Ishikawa (cell line): ENCODE measurements around the gene RASA2.

Source experiments
- CEBPB ChIP-seq: IDR thresholded peaks from 2 replicates; pipeline ENCODE4 v1.6.1; 2012
- CREB1 ChIP-seq: IDR thresholded peaks from 2 replicates; pipeline ENCODE4 v1.6.1; 2012; ENCODE audit warnings: low read depth
- EGR1 ChIP-seq: IDR thresholded peaks from 2 replicates; pipeline ENCODE4 v1.6.1; 2012
- EP300 ChIP-seq: IDR thresholded peaks from 2 replicates; pipeline ENCODE4 v1.6.1; 2012; ENCODE audit warnings: borderline replicate concordance
- FOXM1 ChIP-seq: IDR thresholded peaks from 2 replicates; pipeline ENCODE4 v1.6.1; 2012; ENCODE audit warnings: low read depth, borderline replicate concordance
- NFIC ChIP-seq: IDR thresholded peaks from 2 replicates; pipeline ENCODE4 v1.6.1; 2012
- RAD21 ChIP-seq: IDR thresholded peaks from 2 replicates; pipeline ENCODE4 v1.6.1; 2012; ENCODE audit warnings: low read depth
- TAF1 ChIP-seq: IDR thresholded peaks from 2 replicates; pipeline ENCODE4 v1.6.1; 2012; ENCODE audit warnings: low read depth, mild to moderate bottlenecking
- TCF12 ChIP-seq: IDR thresholded peaks from 2 replicates; pipeline ENCODE4 v1.6.1; 2012; ENCODE audit warnings: low read depth
- TEAD4 ChIP-seq: IDR thresholded peaks from 2 replicates; pipeline ENCODE4 v1.6.1; 2012
- YY1 ChIP-seq: IDR thresholded peaks from 2 replicates; pipeline ENCODE4 v1.6.1; 2012; ENCODE audit warnings: low read depth
- ZBTB7A ChIP-seq: IDR thresholded peaks from 2 replicates; pipeline ENCODE4 v1.6.1; 2012; ENCODE audit warnings: low read depth
- TF ChIP-seq, protein P1 (sequence below): IDR thresholded peaks from 2 replicates; pipeline ENCODE4 v1.6.1; 2012
- TF ChIP-seq, protein P2 (sequence below): IDR thresholded peaks from 2 replicates; pipeline ENCODE4 v1.6.1; 2012; ENCODE audit warnings: low read depth, mild to moderate bottlenecking
- TF ChIP-seq, protein P3 (sequence below): IDR thresholded peaks from 2 replicates; pipeline ENCODE4 v1.6.1; 2012

Gene RASA2

DNA sequence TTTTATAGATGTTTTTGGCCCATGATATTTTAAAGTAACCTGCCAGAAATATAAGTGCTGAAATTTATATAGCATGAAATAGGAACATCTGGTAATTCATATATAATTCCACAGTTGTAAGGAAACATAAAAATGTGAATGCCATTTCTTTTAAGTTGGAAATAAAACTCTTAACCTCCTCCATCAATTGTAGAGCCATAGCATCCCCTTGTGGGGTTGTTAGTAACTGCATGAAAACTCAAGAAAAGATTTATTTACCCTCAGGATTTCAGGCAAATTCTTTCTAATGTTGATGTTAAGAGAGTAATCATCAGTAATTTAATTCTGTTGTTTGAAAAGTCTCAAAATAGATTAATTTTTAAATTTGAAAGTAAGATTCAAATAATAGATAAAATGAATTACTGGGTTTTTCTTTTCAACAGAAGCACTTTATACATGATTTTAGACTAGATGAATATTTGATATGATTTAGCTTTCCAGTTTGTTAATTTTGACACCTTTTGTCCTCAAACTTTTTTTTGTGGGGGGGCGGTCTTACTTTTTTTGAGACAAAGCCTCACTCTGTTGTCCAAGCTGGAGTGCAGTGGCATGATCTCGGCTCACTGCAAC is 74.7 kb downstream of the RASA2 start:
- TF ChIP-seq RAD21, result peak; percentile 92
- TF ChIP-seq ZBTB7A, result no peak

DNA sequence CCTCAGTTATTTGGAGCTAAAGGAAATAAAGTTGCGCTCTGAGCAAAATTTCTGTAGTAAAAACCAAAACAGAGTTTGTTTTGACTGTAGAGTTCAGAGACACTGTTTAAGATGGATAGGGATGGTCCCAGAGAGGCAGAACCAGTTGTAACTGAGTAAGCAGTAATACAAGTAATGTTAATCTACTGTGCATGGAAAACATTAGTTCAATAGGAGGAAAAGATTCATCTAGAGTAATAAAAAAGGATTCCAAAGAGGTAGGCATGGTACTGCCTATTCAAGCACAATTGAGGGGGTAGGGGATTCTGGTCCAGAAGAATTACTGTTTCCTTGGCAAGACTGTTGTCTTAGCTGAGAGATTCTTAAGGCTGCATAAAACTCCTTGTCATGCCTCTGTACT is 77.4 kb downstream of the RASA2 start:
- TF ChIP-seq ZBTB7A, result no peak
- TF ChIP-seq TEAD4, result no peak
- no peak for TF ChIP-seq RAD21
- TF ChIP-seq FOXM1, result no peak
- TF ChIP-seq, protein P1, sequence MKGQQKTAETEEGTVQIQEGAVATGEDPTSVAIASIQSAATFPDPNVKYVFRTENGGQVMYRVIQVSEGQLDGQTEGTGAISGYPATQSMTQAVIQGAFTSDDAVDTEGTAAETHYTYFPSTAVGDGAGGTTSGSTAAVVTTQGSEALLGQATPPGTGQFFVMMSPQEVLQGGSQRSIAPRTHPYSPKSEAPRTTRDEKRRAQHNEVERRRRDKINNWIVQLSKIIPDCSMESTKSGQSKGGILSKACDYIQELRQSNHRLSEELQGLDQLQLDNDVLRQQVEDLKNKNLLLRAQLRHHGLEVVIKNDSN, result no peak
- TF ChIP-seq, protein P2, sequence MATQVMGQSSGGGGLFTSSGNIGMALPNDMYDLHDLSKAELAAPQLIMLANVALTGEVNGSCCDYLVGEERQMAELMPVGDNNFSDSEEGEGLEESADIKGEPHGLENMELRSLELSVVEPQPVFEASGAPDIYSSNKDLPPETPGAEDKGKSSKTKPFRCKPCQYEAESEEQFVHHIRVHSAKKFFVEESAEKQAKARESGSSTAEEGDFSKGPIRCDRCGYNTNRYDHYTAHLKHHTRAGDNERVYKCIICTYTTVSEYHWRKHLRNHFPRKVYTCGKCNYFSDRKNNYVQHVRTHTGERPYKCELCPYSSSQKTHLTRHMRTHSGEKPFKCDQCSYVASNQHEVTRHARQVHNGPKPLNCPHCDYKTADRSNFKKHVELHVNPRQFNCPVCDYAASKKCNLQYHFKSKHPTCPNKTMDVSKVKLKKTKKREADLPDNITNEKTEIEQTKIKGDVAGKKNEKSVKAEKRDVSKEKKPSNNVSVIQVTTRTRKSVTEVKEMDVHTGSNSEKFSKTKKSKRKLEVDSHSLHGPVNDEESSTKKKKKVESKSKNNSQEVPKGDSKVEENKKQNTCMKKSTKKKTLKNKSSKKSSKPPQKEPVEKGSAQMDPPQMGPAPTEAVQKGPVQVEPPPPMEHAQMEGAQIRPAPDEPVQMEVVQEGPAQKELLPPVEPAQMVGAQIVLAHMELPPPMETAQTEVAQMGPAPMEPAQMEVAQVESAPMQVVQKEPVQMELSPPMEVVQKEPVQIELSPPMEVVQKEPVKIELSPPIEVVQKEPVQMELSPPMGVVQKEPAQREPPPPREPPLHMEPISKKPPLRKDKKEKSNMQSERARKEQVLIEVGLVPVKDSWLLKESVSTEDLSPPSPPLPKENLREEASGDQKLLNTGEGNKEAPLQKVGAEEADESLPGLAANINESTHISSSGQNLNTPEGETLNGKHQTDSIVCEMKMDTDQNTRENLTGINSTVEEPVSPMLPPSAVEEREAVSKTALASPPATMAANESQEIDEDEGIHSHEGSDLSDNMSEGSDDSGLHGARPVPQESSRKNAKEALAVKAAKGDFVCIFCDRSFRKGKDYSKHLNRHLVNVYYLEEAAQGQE, result no peak
- TF ChIP-seq EP300, result no peak
- TF ChIP-seq TAF1, result no peak
- TF ChIP-seq CEBPB, result no peak
- TF ChIP-seq TCF12, result no peak
- TF ChIP-seq NFIC, result no peak

DNA sequence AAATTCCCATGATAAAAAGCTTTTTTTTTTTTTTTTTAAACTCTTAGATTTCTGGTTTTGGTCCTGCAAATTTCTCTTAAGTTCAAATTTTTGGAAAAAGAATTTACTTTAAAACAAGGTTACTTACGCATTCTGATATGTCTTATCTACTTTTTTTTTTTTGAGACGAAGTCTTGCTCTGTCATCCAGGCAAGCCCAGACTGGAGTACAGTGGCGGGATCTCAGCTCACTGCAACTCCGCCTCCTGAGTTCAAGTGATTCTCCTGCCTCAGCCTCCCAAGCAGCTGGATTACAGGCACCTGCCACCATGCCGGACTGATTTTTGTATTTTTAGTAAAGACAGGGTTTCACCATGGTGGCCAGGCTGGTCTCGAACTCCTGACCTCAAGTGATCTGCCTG is 83.2 kb downstream of the RASA2 start:
- TF ChIP-seq EP300, result no peak
- no peak for TF ChIP-seq FOXM1
- TF ChIP-seq NFIC, result no peak
- TF ChIP-seq, protein P1, result no peak
- no peak for TF ChIP-seq TAF1
- TF ChIP-seq EGR1, result no peak
- no peak for TF ChIP-seq YY1
- no peak for TF ChIP-seq RAD21
- TF ChIP-seq TCF12, result no peak
- no peak for TF ChIP-seq ZBTB7A
- TF ChIP-seq, protein P2, result no peak
- no peak for TF ChIP-seq CEBPB
- no peak for TF ChIP-seq TEAD4
- TF ChIP-seq CREB1, result no peak
- TF ChIP-seq, protein P3, sequence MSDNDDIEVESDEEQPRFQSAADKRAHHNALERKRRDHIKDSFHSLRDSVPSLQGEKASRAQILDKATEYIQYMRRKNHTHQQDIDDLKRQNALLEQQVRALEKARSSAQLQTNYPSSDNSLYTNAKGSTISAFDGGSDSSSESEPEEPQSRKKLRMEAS, result no peak

DNA sequence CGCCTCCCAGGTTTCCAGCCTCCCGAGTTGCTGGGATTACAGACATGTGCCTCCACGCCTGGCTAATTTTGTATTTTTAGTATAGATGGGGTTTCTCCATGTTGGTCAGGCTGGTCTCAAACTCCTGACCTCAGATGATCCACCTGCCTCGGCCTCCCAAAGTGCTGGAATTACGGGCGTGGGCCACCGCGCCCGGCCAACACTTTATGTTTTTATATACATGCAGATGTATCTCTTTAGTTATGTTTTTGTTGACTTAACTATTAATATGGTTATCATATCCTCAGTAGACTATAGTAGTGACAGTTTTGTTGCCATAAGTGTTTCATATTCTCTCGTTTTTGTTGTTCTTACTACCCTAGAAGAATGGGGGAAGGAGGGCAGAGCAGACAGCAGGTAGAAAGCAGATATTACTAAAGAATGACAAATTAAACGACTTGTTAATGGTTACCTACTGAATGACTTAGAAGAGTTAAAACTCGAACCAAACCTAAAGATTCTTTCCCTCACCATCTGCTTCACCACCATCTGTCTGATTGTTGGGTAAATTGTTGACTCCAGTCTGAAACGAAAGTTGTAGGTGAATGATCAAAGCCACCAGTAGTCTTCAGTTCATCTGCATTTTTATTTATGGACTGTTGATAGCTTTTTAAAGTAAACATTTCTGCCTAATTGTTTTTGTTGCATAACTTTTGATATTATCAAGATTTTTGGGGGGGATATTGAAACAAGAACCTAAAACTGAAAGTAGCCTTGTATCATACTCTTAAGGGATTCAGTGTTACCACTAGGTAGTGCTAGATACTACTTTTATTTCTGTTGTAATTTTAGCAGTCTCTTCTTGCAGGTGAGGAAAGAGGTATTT is 89.3 kb downstream of the RASA2 start:
- TF ChIP-seq CEBPB, result no peak
- peak; percentile 50 for TF ChIP-seq RAD21

DNA sequence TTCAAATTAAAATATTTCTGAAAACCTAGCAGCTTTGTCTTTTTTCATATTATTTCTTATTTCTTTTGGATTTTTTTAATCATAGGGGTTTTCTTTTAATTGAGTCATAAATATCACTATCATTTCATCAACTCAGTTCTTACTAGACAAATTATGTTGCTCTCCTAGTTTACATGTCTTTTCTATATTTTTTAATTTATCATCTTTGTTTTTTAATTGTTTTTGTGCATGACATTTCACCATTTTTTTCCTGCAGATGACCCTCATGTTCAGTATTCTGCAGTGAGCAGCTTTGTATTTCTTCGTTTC is 89.9 kb downstream of the RASA2 start:
- TF ChIP-seq NFIC (no peak), YY1 (no peak), EGR1 (no peak), TCF12 (no peak), TAF1 (no peak), CEBPB (no peak), RAD21 (no peak), ZBTB7A (no peak), FOXM1 (no peak), EP300 (no peak)
- TF ChIP-seq, protein P2, result no peak
